ENCODE measurements around the gene CLMP.

- TF ChIP-seq POLR2AphosphoS5 (IDR thresholded peaks at IDR 0.05), result no peak
- TF ChIP-seq RAD21 (conservative IDR thresholded peaks at IDR 0.05), result no peak
- TF ChIP-seq CTCF (IDR thresholded peaks at IDR 0.05; ENCODE audit: poor library complexity, severe bottlenecking), result no peak
- TF ChIP-seq EZH2 (IDR thresholded peaks at IDR 0.05; ENCODE audit: borderline replicate concordance, insufficient read depth, low read length, poor library complexity, severe bottlenecking), result no peak
- no peak for TF ChIP-seq REST (IDR thresholded peaks at IDR 0.05; ENCODE audit: borderline replicate concordance)
- no peak for TF ChIP-seq EP300 (conservative IDR thresholded peaks at IDR 0.05; ENCODE audit: poor library complexity, severe bottlenecking)
Observed at GRCh38 chr11:123196060-123196714, 1.1 kb upstream of the CLMP start.
